Glomerular endothelial cell (primary cell): Measurements from ENCODE around the gene DNM1L. TPM values are rescaled to one million over a fixed set of nuclear protein-coding genes. Genes with fewer than 3 reads are reported as not detected.

ENCODE experiments used
- DNase-seq: peaks from one replicate; pipeline ENCODE4 v3.0.0-alpha.2; 2011; ENCODE audit warnings: low read depth, low spot score; ENCODE audit errors: extremely low read depth
- total RNA-seq: library from RNA; depleted of rRNA; stranded (reverse); fragments of >200 nt; gene quantifications from 2 replicates; pipeline ENCODE4 v1.2.3, GENCODE V29; 2015

The DNM1L gene
- total RNA-seq, 1 donor from 2014 or later: 57.8 TPM

DNA sequence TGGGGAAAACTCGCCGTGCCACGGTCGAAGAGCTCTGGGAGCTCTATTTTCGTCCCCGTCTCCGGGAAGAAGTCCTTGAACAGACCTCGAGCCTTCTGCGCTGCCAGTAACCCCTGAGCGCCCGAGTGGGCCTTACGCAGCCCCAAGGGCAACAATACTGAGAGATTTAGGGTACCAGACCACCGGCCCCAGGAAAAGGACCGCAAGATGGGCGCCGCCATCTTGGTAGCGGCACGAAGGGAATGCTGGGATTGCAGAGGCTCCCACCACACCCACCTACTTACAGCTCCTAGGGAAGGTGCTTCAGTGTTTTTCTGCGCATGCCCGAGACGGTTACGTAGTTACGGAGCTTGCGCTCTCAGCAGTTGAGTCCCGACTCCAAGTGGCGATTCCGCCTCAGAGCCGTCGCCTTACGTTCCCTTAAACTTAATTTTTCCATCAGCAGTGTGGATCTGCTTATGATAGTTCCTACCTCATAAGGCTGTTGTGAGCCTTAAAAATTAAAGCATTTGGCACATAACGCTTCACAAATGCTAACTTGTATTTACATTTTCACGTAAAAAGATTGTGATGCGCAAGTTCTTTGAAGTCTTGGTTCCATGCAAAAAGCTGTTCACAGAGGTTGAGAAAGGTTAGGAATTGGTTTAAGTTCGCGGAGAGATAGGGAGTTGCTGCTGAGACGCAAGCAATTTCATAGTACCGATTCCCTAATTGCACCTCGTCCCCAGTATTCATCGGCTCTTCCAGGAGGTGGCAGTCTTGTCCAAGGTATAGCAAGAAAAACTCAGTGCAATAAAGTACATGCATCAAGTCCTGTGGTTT, 76.8 kb downstream of the DNM1L start, which contains the start of gene YARS2:
Gene YARS2, minus strand, starts transcription at position 244 of the 822 bp plus-strand sequence. Its CDS starts 23 bp downstream, at position 221.
- peak; percentile 95 for DNase-seq

DNA sequence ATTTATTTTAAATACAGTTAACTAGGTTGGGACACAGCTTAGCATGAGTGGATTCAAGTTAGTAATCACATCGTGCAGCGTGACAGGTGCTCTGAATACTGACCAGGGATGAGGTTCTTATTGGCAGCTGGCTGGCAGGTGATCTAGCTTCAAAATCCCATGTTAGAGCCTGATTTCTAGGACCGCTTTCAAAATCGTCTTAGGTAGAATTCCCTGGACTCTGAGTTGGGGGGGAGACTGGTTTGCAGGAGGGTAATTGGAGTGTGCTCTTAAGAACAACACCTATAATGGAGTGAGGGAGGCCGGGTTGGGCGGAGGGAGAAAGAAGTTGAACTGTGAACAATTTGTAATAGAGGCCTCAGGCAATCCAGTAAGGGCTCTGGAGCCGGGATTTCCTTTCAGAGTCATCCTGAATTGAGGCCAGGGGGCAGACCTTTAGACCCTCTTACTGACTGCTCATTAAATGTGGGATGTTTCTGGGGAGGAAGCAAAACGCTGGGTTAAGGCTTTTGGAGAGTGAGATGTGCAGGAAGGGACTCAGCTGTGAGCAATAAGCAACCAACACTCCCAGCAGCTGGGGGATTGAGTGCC, 77.5 kb downstream of the DNM1L start:
- no peak for DNase-seq

GRCh38 chr12:32757157-32757556, 78.1 kb downstream of the DNM1L start:
- DNase-seq: no peak

- DNase-seq: no peak
Measured at GRCh38 chr12:32761716-32762115, 82.6 kb downstream of the DNM1L start.

- DNase-seq: no peak
Measured at GRCh38 chr12:32765906-32766305, 86.8 kb downstream of the DNM1L start.

GRCh38 chr12:32768518-32768917, 89.4 kb downstream of the DNM1L start:
- no peak for DNase-seq

GRCh38 chr12:32770141-32770540, 91.0 kb downstream of the DNM1L start:
- no peak for DNase-seq

- no peak for DNase-seq
Measured at GRCh38 chr12:32773691-32774090, 94.6 kb downstream of the DNM1L start.

DNA sequence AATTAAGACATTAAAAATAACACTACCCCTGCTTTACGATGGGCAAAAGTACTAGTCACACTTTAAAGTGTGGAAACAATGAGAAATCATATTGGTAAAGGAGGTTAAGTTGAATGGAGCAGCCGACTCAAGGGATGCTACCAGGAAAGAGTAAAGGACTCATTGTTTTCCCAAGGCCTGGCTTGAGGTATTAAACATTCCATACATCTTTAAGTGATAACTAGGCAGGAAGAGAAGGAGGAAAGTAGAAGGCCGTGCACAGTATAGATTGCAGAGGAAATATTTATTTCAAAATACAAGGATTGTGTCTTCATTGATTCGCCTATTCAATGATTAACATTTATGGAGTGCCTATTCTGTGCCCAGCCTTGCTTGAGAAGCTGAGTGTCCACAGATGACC, 97.2 kb downstream of the DNM1L start:
- no peak for DNase-seq

GRCh38 chr12:32777159-32777558, 98.1 kb downstream of the DNM1L start:
- no peak for DNase-seq

DNA sequence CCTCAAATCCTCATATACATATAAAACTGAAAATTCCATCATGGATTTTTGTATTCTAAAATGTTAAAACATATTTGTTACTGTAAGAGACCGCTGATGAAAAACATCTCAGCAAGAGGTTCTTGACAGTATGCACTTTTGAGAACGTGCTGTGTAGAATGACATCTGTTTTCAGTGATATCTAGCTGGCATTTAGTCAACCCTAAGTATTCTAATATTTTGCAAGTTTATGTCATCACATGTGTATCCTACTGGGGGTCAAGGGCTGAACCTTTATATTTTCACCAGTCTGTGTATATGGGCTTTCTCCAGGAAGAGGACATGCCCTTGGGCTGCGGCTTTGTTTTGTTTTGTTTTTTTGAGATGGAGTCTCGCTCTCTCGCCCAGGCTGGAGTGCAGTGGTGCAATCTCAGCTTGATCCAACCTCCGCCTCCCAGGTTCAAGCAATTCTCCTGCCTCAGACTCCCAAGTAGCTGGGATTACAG, 98.6 kb downstream of the DNM1L start:
- DNase-seq: no peak

GRCh38 chr12:32780071-32780470, 101.0 kb downstream of the DNM1L start:
- DNase-seq: no peak

DNA sequence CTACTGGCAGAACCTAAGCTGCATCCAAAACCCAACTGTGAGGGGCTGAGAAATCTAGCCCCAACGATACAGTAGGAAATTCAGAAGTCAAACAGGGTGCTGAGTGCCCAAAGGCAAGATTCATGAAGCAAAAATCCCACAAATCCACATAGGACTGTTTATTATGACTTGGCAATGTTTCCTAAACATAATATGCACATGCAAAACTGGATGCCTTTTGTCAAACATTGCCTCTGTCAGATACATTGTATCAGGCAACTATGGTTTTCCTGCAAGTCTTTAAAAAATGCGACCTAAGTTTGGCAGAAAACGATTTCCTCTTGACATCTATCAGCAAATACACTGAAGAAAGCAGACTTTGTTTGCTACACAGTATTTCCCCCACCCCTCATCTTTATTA, 103.9 kb downstream of the DNM1L start:
- no peak for DNase-seq

DNA sequence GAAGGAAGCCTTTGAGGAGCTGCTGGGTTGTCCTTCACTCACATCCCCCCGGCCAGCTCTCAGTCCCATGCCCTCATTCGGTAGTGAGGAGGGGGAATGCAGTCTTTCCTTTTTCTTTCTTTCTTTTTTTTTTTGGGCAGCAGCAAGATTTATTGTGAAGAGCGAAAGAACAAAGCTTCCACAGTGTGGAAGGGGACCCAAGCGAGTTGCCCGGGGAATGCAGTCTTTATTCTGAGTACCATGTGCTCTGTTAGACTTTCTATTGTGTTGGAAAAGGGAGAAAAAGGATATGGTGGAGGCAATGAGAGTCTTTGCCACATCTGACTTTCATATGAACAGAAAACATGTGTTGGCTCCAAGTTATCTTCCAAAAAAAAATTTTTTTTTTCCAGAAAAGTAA, 106.5 kb downstream of the DNM1L start:
- no peak for DNase-seq

DNA sequence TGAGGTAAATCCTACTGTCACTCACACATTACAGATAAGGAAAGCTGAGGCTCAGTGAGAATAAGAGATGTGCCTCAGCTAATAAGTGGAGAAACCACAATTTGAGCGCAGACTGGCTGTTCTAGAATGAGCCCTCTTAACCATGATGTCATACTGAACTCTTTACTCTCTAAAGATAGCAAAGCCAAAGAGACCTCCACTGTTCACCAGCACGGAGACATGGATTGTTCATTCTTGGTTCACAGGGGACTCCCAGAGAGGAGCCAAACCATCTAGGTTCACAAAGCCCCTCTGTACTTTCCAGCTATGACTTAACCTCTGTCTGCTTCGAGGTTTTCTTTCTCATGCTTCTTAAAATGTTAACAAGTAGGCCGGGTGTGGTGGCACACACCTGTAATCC, 109.3 kb downstream of the DNM1L start:
- DNase-seq: no peak

- DNase-seq: no peak
Measured at GRCh38 chr12:32789446-32789845, 110.3 kb downstream of the DNM1L start.

GRCh38 chr12:32789916-32790315, 110.8 kb downstream of the DNM1L start:
- no peak for DNase-seq

DNA sequence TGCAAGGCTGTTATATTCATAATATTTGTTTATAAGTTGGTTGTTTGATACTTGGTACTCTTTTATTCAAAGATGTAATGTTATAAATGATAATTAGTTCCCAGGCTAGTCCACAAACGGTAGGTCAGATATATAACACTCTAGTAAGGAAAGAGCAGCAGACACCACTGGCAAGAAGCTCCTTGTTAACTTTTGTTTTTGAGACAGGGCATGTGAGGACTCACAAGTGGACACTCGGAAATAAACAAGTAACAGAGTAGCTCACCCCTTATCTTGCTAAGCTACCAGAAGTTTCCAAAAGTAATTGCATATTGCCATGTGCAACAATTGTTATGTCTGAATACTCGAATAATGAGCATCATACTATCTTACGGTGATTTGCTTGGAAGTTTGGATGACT, 115.2 kb downstream of the DNM1L start:
- no peak for DNase-seq
